ENCODE data around the gene CRYBA1. TPM values are rescaled to one million over a fixed set of nuclear protein-coding genes. Genes with fewer than 3 reads are reported as not detected.

The CRYBA1 gene
- total RNA-seq, 1 donor from 2014 or later: not detected

- FAIRE-seq (no peak), DNase-seq (ENCODE audit: low spot score in 2 of 2) (no peak)
These were observed 27.3 kb downstream of the CRYBA1 start for GRCh38 chr17:29273924-29274323.

- FAIRE-seq: no peak
- no peak for DNase-seq (ENCODE audit: low spot score in 2 of 2)
These were observed 32.0 kb downstream of the CRYBA1 start for GRCh38 chr17:29278692-29279091.

- DNase-seq (ENCODE audit: low spot score in 2 of 2): no peak
- no peak for FAIRE-seq
These were observed 32.9 kb downstream of the CRYBA1 start for GRCh38 chr17:29279397-29280070.

GRCh38 chr17:29283496-29283895 is 36.8 kb downstream of the CRYBA1 start:
- no peak for FAIRE-seq
- no peak for DNase-seq (ENCODE audit: low spot score in 2 of 2)

GRCh38 chr17:29283961-29284360 is 37.3 kb downstream of the CRYBA1 start:
- DNase-seq (ENCODE audit: low spot score in 2 of 2) (no peak), FAIRE-seq (no peak)

GRCh38 chr17:29289852-29290251 is 43.2 kb downstream of the CRYBA1 start:
- FAIRE-seq (no peak), DNase-seq (ENCODE audit: low spot score in 2 of 2) (no peak)

GRCh38 chr17:29291163-29291752 is 44.6 kb downstream of the CRYBA1 start:
- FAIRE-seq (peak; percentile 68), DNase-seq (ENCODE audit: low spot score in 2 of 2) (peak; percentile 32 to 41)

- DNase-seq (ENCODE audit: low spot score in 2 of 2) (peak; percentile 60 to 71), FAIRE-seq (no peak)
These were observed 45.7 kb downstream of the CRYBA1 start for GRCh38 chr17:29292071-29292991.

GRCh38 chr17:29292992-29293889 is 46.6 kb downstream of the CRYBA1 start:
- FAIRE-seq: no peak

GRCh38 chr17:29293890-29294579 is 47.4 kb downstream of the CRYBA1 start, which contains the start of gene NUFIP2:
Gene NUFIP2, minus strand, starts transcription at chr17:29294148. Its CDS starts 89 bp downstream, at chr17:29294059.
- peak; percentile 90 for FAIRE-seq
- peak; percentile 95 to 96 for DNase-seq (ENCODE audit: low spot score in 2 of 2)

More at GRCh38 chr17:29292992-29293889, 46.6 kb downstream of the CRYBA1 start:
- DNase-seq (ENCODE audit: low spot score in 2 of 2): peak; percentile 37 to 70

GRCh38 chr17:29294580-29294900 is 47.9 kb downstream of the CRYBA1 start:
- FAIRE-seq (no peak), DNase-seq (ENCODE audit: low spot score in 2 of 2) (peak in 1 of 2 donors; percentile 13)

- FAIRE-seq (no peak), DNase-seq (ENCODE audit: low spot score in 2 of 2) (no peak)
These were observed 48.8 kb downstream of the CRYBA1 start for GRCh38 chr17:29295420-29295819.

GRCh38 chr17:29299031-29299430 is 52.4 kb downstream of the CRYBA1 start:
- DNase-seq (ENCODE audit: low spot score in 2 of 2) (no peak), FAIRE-seq (no peak)

- FAIRE-seq (no peak), DNase-seq (ENCODE audit: low spot score in 2 of 2) (no peak)
These were observed 56.7 kb downstream of the CRYBA1 start for GRCh38 chr17:29303386-29303785.

Other genes with a start within 250 kb of the CRYBA1 start
- gene SEZ6, start 240.8 kb upstream of the CRYBA1 start, total RNA-seq: 45.2 TPM
- gene PIPOX, start 203.7 kb upstream of the CRYBA1 start, total RNA-seq: 4.9 TPM
- gene MYO18A, start 66.5 kb upstream of the CRYBA1 start, total RNA-seq: 57.9 TPM
- 42.4 TPM for gene NUFIP2, start 47.3 kb downstream of the CRYBA1 start, total RNA-seq
- 127 TPM for gene TAOK1, start 143.5 kb downstream of the CRYBA1 start, total RNA-seq